ENCODE measurements around the gene FBXW5.

Gene FBXW5

DNA sequence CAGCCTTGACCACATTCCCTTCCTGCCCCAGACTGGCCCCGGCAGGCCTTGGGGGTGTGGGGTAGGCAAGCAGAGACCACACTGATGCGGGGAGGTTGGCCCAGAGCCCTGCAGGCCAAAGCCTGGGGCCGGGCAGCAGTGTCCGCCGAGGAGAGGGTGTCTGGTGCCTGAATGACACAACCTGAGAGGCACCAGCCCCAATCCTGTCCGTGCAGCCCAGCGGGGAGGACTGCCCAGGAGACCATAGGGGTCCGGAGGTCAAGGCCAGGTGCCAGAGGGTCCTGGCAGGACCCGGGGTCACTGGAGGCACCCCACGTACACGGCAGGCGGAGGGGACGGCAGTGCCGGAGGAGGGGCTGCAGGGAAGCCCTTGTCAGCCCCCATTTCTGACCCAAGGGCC lies 27.2 kb upstream of the FBXW5 start:
- TF ChIP-seq PAX5 (IDR thresholded peaks at IDR 0.05; ENCODE audit: insufficient read depth, low read length, severe bottlenecking) (no peak), POLR2A (IDR thresholded peaks at IDR 0.05; ENCODE audit: low read depth, low read length) (no peak), POLR2AphosphoS5 (IDR thresholded peaks at IDR 0.05; ENCODE audit: low read depth, low read length) (no peak), TAF1 (IDR thresholded peaks at IDR 0.05; ENCODE audit: low read depth, low read length) (no peak), POU2F2 (IDR thresholded peaks at IDR 0.05; ENCODE audit: low read depth, low read length) (no peak), SPI1 (IDR thresholded peaks at IDR 0.05; ENCODE audit: low read depth, low read length) (no peak)
- FAIRE-seq (no peak), DNase-seq (ENCODE audit: insufficient read length, low spot score) (no peak)

DNA sequence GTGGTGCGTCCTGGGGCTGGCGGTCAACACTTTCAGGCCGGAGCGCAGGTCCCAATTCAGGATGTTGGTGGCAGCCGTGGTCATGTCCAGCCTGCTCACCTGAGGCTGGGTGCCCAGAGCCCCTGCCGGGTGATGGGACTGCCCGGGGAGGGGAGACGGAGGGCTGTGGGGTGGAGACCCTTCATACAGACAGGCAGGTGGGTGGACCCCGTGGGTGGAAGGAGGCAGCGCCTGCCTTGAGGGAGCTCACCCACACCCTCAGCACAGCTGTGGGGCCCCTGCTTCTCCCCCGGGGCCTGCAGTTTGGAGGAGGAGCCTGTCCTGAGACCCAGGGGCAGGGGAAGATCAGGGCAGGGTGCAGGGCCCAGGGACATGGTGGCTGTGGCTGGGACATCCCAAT lies 25.8 kb upstream of the FBXW5 start:
- DNase-seq (ENCODE audit: insufficient read length, low spot score) = no peak
- TF ChIP-seq SPI1 (IDR thresholded peaks at IDR 0.05; ENCODE audit: low read depth, low read length) = no peak
- TF ChIP-seq POLR2AphosphoS5 (IDR thresholded peaks at IDR 0.05; ENCODE audit: low read depth, low read length) = no peak
- no peak for TF ChIP-seq POU2F2 (IDR thresholded peaks at IDR 0.05; ENCODE audit: low read depth, low read length)
- no peak for TF ChIP-seq PAX5 (IDR thresholded peaks at IDR 0.05; ENCODE audit: insufficient read depth, low read length, severe bottlenecking)
- TF ChIP-seq POLR2A (IDR thresholded peaks at IDR 0.05; ENCODE audit: low read depth, low read length) = no peak
- TF ChIP-seq TAF1 (IDR thresholded peaks at IDR 0.05; ENCODE audit: low read depth, low read length) = no peak
- FAIRE-seq = no peak

GRCh38 chr9:136969774-136970173 lies 25.2 kb upstream of the FBXW5 start:
- no peak for DNase-seq (ENCODE audit: insufficient read length, low spot score)
- no peak for FAIRE-seq
- TF ChIP-seq PAX5 (IDR thresholded peaks at IDR 0.05; ENCODE audit: insufficient read depth, low read length, severe bottlenecking) (no peak), POU2F2 (IDR thresholded peaks at IDR 0.05; ENCODE audit: low read depth, low read length) (no peak)

GRCh38 chr9:136969150-136969549 lies 24.6 kb upstream of the FBXW5 start:
- TF ChIP-seq TAF1 (IDR thresholded peaks at IDR 0.05; ENCODE audit: low read depth, low read length) = no peak
- no peak for TF ChIP-seq POU2F2 (IDR thresholded peaks at IDR 0.05; ENCODE audit: low read depth, low read length)
- TF ChIP-seq SPI1 (IDR thresholded peaks at IDR 0.05; ENCODE audit: low read depth, low read length) = no peak
- no peak for TF ChIP-seq POLR2A (IDR thresholded peaks at IDR 0.05; ENCODE audit: low read depth, low read length)
- TF ChIP-seq POLR2AphosphoS5 (IDR thresholded peaks at IDR 0.05; ENCODE audit: low read depth, low read length) = no peak
- no peak for TF ChIP-seq PAX5 (IDR thresholded peaks at IDR 0.05; ENCODE audit: insufficient read depth, low read length, severe bottlenecking)
- DNase-seq (ENCODE audit: insufficient read length, low spot score) (no peak), FAIRE-seq (no peak)

DNA sequence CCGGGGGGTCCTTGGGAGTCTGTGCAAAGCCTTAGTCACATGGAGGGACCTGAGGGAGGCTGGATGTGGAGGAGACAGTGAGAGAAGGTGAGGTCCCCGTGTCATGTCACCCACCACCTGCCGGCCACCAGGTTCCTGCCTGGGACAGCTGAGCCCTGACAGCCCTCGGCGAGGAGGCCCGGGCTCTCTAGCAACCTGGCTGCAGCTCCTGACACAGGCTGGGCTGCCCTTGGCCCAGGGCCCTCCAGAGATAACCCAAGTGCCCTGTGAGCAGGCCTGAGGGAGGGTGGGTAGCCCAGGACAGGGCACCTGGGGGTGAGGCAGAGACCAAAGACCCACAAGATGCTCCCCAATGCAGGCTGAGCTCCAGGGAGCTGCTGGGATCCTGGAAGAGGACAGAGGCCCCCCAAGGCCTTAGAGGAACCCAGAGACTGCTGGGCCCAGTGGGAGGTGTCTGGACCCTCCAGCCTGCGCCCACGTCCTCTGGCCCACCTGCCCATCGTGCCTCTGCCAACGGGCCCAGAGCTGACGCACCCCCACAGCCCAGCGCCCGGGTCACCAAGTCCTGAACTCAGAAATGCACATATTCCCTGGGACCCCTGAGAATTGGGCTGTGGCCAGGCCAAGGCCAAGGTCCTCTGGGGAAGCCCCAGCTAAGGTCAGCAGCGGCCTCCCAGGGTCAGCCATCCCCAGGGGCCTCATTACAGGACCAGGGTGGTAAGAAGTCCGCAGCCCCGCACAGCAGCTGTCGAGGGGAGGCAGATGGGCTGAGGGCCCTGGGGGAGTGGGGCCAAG lies 24.0 kb upstream of the FBXW5 start:
- TF ChIP-seq POU2F2 (IDR thresholded peaks at IDR 0.05; ENCODE audit: low read depth, low read length) (no peak), SPI1 (IDR thresholded peaks at IDR 0.05; ENCODE audit: low read depth, low read length) (no peak), POLR2AphosphoS5 (IDR thresholded peaks at IDR 0.05; ENCODE audit: low read depth, low read length) (no peak), TAF1 (IDR thresholded peaks at IDR 0.05; ENCODE audit: low read depth, low read length) (no peak), PAX5 (IDR thresholded peaks at IDR 0.05; ENCODE audit: insufficient read depth, low read length, severe bottlenecking) (no peak), POLR2A (IDR thresholded peaks at IDR 0.05; ENCODE audit: low read depth, low read length) (no peak)
- FAIRE-seq = no peak
- no peak for DNase-seq (ENCODE audit: insufficient read length, low spot score)

DNA sequence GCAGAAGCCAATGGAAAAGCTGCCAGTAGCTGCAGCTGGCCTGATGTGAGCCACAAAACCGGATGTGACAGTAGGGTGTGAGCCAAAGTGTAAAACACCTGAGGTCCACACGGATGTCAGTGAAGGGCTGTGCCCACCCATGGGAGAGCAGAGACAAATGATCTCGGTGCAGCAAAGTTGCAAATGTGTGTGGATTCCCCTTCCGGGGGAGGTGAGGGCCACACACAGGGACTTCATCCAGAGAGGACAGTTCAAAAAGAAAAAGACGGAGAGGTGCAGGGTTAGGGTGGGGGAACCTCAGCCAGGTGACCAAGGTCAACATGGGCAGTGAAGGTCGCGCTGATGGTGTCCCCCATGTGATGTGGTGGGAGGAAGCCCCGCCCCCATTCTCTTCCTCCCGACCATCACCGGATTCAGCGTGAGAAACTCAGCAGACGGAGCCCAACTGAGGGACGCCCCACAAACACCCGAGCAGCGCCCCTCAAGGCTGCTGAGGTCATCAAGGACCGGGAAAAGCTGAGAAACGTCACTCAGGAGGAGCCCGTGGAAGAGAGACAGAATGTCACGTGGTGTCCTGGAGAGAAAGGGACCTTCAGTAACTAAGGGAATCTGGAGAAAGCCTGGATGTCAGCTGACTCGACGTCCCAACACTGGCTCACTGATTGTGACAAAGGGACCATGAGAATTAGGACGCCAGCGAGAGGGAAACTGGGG lies 21.4 kb upstream of the FBXW5 start:
- FAIRE-seq (peak; percentile 20), DNase-seq (ENCODE audit: insufficient read length, low spot score) (no peak)
- TF ChIP-seq POU2F2 (IDR thresholded peaks at IDR 0.05; ENCODE audit: low read depth, low read length) = no peak
- no peak for TF ChIP-seq POLR2AphosphoS5 (IDR thresholded peaks at IDR 0.05; ENCODE audit: low read depth, low read length)

DNA sequence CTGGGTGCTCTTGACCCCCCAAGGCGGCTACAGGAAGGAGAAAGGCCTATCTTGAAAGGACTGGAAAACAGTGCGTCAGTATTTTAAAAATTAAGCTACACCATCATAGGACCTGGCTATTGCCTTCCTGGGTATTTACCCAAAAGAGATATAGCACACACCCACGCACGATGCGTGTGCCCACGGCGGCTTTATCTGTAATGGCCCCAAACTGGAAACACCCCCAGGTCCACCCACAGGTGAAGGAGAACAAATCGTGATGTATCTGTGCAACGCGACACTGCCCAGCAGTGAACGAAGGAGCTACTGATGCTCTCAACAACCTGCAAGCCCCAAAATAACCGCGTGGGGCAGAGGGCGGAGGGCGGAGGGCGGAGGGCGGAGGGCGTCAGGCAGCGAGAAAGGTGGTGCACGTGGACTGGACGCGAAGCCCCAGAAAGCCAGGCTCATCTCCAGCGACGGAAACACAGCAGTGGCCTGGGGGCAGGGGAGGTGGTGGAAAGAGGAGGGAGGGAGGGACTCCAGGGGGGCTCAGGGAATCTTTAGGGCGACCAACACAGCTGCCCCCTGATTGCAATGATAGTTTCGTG lies 20.4 kb upstream of the FBXW5 start:
- FAIRE-seq (no peak), DNase-seq (ENCODE audit: insufficient read length, low spot score) (no peak)
- TF ChIP-seq POU2F2 (IDR thresholded peaks at IDR 0.05; ENCODE audit: low read depth, low read length) = no peak
- TF ChIP-seq TAF1 (IDR thresholded peaks at IDR 0.05; ENCODE audit: low read depth, low read length) = no peak
- TF ChIP-seq PAX5 (IDR thresholded peaks at IDR 0.05; ENCODE audit: insufficient read depth, low read length, severe bottlenecking) = no peak
- no peak for TF ChIP-seq POLR2A (IDR thresholded peaks at IDR 0.05; ENCODE audit: low read depth, low read length)
- TF ChIP-seq POLR2AphosphoS5 (IDR thresholded peaks at IDR 0.05; ENCODE audit: low read depth, low read length) = no peak
- no peak for TF ChIP-seq SPI1 (IDR thresholded peaks at IDR 0.05; ENCODE audit: low read depth, low read length)

- TF ChIP-seq TAF1 (IDR thresholded peaks at IDR 0.05; ENCODE audit: low read depth, low read length) (no peak), POU2F2 (IDR thresholded peaks at IDR 0.05; ENCODE audit: low read depth, low read length) (no peak), PAX5 (IDR thresholded peaks at IDR 0.05; ENCODE audit: insufficient read depth, low read length, severe bottlenecking) (no peak), SPI1 (IDR thresholded peaks at IDR 0.05; ENCODE audit: low read depth, low read length) (no peak), POLR2A (IDR thresholded peaks at IDR 0.05; ENCODE audit: low read depth, low read length) (no peak), POLR2AphosphoS5 (IDR thresholded peaks at IDR 0.05; ENCODE audit: low read depth, low read length) (no peak)
- no peak for FAIRE-seq
- no peak for DNase-seq (ENCODE audit: insufficient read length, low spot score)
Observed at GRCh38 chr9:136964171-136964689, 19.7 kb upstream of the FBXW5 start.

- DNase-seq (ENCODE audit: insufficient read length, low spot score) (no peak), FAIRE-seq (no peak)
- no peak for TF ChIP-seq TAF1 (IDR thresholded peaks at IDR 0.05; ENCODE audit: low read depth, low read length)
- TF ChIP-seq POU2F2 (IDR thresholded peaks at IDR 0.05; ENCODE audit: low read depth, low read length) = no peak
- TF ChIP-seq PAX5 (IDR thresholded peaks at IDR 0.05; ENCODE audit: insufficient read depth, low read length, severe bottlenecking) = no peak
- no peak for TF ChIP-seq POLR2A (IDR thresholded peaks at IDR 0.05; ENCODE audit: low read depth, low read length)
- TF ChIP-seq SPI1 (IDR thresholded peaks at IDR 0.05; ENCODE audit: low read depth, low read length) = no peak
- no peak for TF ChIP-seq POLR2AphosphoS5 (IDR thresholded peaks at IDR 0.05; ENCODE audit: low read depth, low read length)
Observed at GRCh38 chr9:136963751-136964150, 19.2 kb upstream of the FBXW5 start.

Data from GM12891 (cell line).